BLaER1 treated with 17β-estradiol and CSF1 and Interleukin-3, amounts not matched to agents 10 nM and 100 nM (cell line): ENCODE measurements around the gene STARD5.

ENCODE experiments used
- H3K27ac ChIP-seq, 11 experiments: shearing (Covaris generic); formaldehyde crosslinking; 2 replicates each; pipeline ENCODE4 v1.8.1; 2022
- H3K27me3 ChIP-seq, 11 experiments: shearing (Covaris generic); formaldehyde crosslinking; 2 replicates each; pipeline ENCODE4 v1.8.1; 2022
- H3K36me3 ChIP-seq, 11 experiments: shearing (Covaris generic); formaldehyde crosslinking; 2 replicates each; pipeline ENCODE4 v1.8.1; 2022
- H3K4me1 ChIP-seq, 10 experiments: shearing (Covaris generic); formaldehyde crosslinking; 2 replicates each; pipeline ENCODE4 v1.8.1; 2022
- H3K4me2 ChIP-seq, 11 experiments: shearing (Covaris generic); formaldehyde crosslinking; 2 replicates each; pipeline ENCODE4 v1.8.1; 2022
- H3K4me3 ChIP-seq, 10 experiments: shearing (Covaris generic); formaldehyde crosslinking; 2 replicates each; pipeline ENCODE4 v1.8.1; 2022
- H3K9ac ChIP-seq, 11 experiments: shearing (Covaris generic); formaldehyde crosslinking; 2 replicates each; pipeline ENCODE4 v1.8.1; 2022
- H3K9me3 ChIP-seq, 11 experiments: shearing (Covaris generic); formaldehyde crosslinking; replicated peaks in 1 of 11; 2 replicates each; pipeline ENCODE4 v1.8.1; 2022
- H4K20me1 ChIP-seq, 11 experiments: shearing (Covaris generic); formaldehyde crosslinking; 2 replicates each; pipeline ENCODE4 v1.8.1; 2022
- Cebpa-rat ChIP-seq, 11 experiments: shearing (Covaris generic); IDR thresholded peaks; 2 replicates each; pipeline ENCODE4 v1.8.1; 2022

Gene STARD5

DNA sequence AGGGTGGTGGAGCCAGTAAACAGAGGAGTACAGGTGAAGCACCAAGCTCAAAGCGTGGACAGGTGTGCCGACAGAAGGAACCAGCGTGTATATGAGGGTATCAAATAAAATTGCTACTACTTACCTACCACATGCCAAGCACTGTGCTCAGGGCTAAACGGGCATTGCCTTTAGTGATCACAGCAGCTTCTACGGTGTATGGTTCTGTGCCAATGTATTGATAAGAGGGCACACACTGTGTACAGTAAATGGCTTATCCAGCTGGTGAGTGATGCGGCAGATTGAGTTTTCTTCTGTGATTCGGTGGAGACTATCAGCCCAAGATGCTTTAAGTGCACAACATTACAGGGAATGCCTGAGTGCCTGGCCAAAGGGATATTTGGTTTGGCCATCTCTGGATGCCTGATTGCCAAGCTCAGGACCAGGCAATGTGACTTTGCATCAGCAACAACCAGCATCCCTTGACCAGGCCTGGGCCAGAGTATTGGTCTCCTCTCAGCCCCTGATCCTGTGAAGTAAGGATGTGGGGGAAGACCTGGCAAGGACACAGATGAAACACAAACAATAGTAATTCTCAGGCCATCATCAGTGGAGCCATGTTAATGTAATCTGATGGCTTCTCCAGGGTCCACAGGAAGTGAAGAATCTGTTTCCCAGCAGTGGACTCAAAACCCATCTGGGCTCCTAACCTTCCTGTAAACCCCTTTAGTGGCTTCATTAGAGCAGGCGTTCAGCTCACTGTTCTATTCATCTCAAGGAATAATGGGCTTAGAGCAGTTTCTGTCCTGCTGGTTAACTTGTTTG is 14.1 kb downstream of the STARD5 start:
- Histone ChIP-seq H3K9me3 (no peaks in the 10 kb centered on the region; a peak in 1 of 22 replicates), H3K9ac (no peak overlapping the region), H4K20me1 (peaks cover 0 to 10% (median 0%) of the 10 kb centered on the region in 11 experiments; a peak in 2 of 22 replicates), H3K4me3 (no peak overlapping the region), H3K4me2 (peak overlapping the region in 4 of 11 experiments; percentile 80 to 90 (median 87); a peak in 7 of 22 replicates), H3K4me1 (peaks cover 23 to 75% (median 39%) of the 10 kb centered on the region in 10 experiments), H3K27ac (peak overlapping the region in 2 of 11 experiments; percentile 21 to 88; a peak in 2 of 22 replicates), H3K36me3 (peaks cover 55 to 87% (median 70%) of the 10 kb centered on the region in 11 experiments), H3K27me3 (no peaks in the 10 kb centered on the region)
- TF ChIP-seq Cebpa-rat (IDR thresholded peaks at IDR 0.05) = no peak

DNA sequence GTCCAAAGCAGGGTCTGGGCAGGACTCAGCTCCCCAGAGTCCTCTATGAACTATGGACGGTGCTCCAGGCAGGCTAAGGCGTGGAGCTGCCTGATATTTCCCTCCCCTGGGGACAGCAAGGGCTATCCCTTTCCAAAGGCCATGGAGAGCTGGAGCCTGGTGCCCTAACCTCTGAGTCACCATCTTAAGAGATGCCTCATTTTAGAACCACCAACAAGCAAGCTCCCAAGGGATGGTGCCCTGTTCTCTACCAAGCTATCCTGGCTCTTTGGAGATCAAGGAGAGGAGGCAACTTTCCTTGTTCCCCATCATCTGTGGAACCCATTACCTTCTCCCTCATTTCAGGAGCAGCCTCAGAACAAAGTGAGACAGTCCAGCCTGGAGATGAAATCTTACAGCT is 15.7 kb downstream of the STARD5 start:
- no peaks in the 10 kb centered on the region for H3K27me3 ChIP-seq
- no peak overlapping the region for H3K27ac ChIP-seq
- H3K9me3 ChIP-seq = no peaks in the 10 kb centered on the region; a peak in 1 of 22 replicates
- H4K20me1 ChIP-seq = peaks cover 0 to 10% (median 0%) of the 10 kb centered on the region in 11 experiments; a peak in 2 of 22 replicates
- H3K36me3 ChIP-seq = peaks cover 64 to 91% (median 77%) of the 10 kb centered on the region in 11 experiments
- H3K9ac ChIP-seq = no peak overlapping the region
- no peak overlapping the region for H3K4me2 ChIP-seq
- H3K4me3 ChIP-seq = no peak overlapping the region
- peaks cover 39 to 78% (median 50%) of the 10 kb centered on the region in 10 experiments for H3K4me1 ChIP-seq
- no peak for TF ChIP-seq Cebpa-rat (IDR thresholded peaks at IDR 0.05)

DNA sequence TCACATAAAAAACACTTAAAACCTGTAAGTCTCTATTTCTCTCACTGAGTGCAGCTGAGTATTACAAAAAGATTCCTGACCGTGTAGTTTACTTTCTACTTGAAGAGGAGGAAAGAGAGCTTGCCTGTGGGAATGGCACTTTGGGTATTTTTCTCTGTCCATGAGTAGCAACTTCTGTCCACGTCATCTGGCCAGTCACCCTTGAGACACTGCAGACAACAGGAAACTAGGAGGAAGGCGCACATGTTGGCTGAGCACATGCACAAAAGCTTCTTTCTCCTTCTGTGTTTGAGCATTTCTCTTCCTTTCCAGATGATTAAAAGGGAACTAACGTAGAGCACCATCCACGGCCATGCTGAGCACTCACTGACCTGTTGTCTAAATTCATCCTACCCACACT is 19.7 kb downstream of the STARD5 start:
- Histone ChIP-seq H4K20me1 (peaks cover 0 to 25% (median 0%) of the 10 kb centered on the region in 11 experiments; a peak in 8 of 22 replicates), H3K36me3 (peaks cover 90 to 100% (median 98%) of the 10 kb centered on the region in 11 experiments), H3K27me3 (no peaks in the 10 kb centered on the region), H3K4me2 (peak overlapping the region; percentile 90 to 100 (median 98)), H3K9me3 (peaks cover 0 to 7% (median 0%) of the 10 kb centered on the region in 11 experiments; a peak in 1 of 22 replicates), H3K4me1 (peaks cover 58 to 79% (median 61%) of the 10 kb centered on the region in 10 experiments), H3K9ac (peak overlapping the region in 10 of 11 experiments; percentile 12 to 63 (median 42); a peak in 16 of 22 replicates), H3K4me3 (no peak overlapping the region), H3K27ac (peak overlapping the region; percentile 57 to 75 (median 67); a peak in 21 of 22 replicates)
- TF ChIP-seq Cebpa-rat (IDR thresholded peaks at IDR 0.05) = no peak

DNA sequence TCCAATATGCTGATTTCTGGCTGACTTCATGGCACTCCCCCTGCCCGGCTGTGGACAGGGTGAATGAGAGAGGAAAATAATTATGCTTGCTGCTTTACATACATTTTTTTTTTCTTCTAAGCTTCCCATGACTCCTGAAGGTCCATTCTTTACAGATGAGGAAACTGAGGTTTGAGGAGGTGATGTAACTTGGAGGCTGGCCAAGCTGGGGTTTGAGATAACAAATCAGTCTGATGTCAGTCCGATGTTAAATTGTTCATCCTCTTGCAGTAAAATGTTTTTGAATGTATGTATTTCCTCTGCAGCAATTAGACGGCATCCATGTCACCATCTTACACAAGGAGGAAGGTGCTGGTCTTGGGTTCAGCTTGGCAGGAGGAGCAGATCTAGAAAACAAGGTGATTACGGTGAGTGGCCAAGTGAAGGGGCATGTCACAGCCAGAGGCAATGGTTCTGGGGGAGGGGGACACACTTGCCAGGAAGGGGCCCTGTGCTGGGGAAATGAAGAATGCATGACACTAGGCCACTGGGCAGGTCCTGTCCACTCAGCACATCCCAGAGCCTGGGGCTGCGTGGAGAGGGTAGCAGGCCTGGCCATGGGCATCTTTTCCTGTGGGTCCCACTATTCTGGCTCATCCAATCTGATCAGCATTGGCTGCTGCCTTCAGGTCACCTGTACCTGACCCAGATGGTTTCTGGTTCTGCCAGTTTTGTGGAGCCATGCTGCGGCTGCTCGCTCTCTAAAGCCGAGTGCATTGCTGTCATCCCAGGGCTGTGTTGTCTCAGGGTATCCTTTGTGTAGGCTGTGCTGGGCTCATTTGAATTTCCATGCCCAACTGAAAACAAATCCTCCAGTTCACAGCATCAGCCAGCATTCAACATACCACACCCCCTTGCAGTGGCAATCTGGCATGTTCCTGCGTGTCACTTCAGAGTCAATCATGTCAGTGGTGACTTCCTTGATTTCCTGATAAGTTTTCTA is 20.4 kb downstream of the STARD5 start:
- H3K4me2 ChIP-seq = peak overlapping the region; percentile 90 to 100 (median 98)
- H3K4me1 ChIP-seq = peaks cover 65 to 86% (median 68%) of the 10 kb centered on the region in 10 experiments
- peak overlapping the region in 5 of 10 experiments; percentile 3 to 70 (median 12); a peak in 5 of 20 replicates for H3K4me3 ChIP-seq
- H3K27me3 ChIP-seq = no peaks in the 10 kb centered on the region
- peaks cover 0 to 7% (median 0%) of the 10 kb centered on the region in 11 experiments; a peak in 1 of 22 replicates for H3K9me3 ChIP-seq
- H3K36me3 ChIP-seq = peaks cover 84 to 100% (median 92%) of the 10 kb centered on the region in 11 experiments
- TF ChIP-seq Cebpa-rat (IDR thresholded peaks at IDR 0.05) = no peak
- peak overlapping the region in 10 of 11 experiments; percentile 12 to 63 (median 42); a peak in 15 of 22 replicates for H3K9ac ChIP-seq
- peaks cover 0 to 28% (median 0%) of the 10 kb centered on the region in 11 experiments; a peak in 8 of 22 replicates for H4K20me1 ChIP-seq
- H3K27ac ChIP-seq = peak overlapping the region; percentile 57 to 75 (median 67); a peak in 21 of 22 replicates

DNA sequence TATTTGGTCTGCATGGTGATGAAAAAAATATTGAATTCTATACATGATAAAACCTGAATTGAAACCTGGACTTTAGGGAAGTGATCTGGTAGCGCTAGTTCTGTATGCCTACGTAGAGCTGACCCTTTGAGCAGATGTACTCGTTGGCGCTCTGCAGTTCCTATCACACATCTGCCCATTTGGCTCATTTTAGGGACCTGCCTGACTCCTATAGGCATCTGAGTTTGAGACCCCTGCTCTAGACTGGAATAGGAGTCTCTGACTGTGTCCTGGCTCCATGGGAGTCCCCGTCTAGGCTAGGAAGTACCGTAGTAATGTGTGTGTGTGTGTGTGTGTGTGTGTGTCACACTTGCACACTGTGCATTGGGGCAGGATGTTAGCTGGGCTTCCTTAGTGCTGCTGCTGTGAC is 21.2 kb downstream of the STARD5 start:
- peak overlapping the region in 7 of 11 experiments; percentile 2 to 74 (median 66); a peak in 8 of 22 replicates for H3K27ac ChIP-seq
- no peaks in the 10 kb centered on the region for H3K27me3 ChIP-seq
- peak overlapping the region in 6 of 10 experiments; percentile 6 to 77 (median 28); a peak in 8 of 20 replicates for H3K4me3 ChIP-seq
- no peak for TF ChIP-seq Cebpa-rat (IDR thresholded peaks at IDR 0.05)
- peaks cover 0 to 7% (median 0%) of the 10 kb centered on the region in 11 experiments; a peak in 1 of 22 replicates for H3K9me3 ChIP-seq
- peaks cover 0 to 28% (median 0%) of the 10 kb centered on the region in 11 experiments; a peak in 8 of 22 replicates for H4K20me1 ChIP-seq
- peaks cover 75 to 97% (median 83%) of the 10 kb centered on the region in 11 experiments for H3K36me3 ChIP-seq
- peaks cover 73 to 94% (median 76%) of the 10 kb centered on the region in 10 experiments for H3K4me1 ChIP-seq
- H3K9ac ChIP-seq = peak overlapping the region in 1 of 11 experiments; percentile 3; a peak in 2 of 22 replicates
- H3K4me2 ChIP-seq = peak overlapping the region; percentile 90 to 100 (median 98)

DNA sequence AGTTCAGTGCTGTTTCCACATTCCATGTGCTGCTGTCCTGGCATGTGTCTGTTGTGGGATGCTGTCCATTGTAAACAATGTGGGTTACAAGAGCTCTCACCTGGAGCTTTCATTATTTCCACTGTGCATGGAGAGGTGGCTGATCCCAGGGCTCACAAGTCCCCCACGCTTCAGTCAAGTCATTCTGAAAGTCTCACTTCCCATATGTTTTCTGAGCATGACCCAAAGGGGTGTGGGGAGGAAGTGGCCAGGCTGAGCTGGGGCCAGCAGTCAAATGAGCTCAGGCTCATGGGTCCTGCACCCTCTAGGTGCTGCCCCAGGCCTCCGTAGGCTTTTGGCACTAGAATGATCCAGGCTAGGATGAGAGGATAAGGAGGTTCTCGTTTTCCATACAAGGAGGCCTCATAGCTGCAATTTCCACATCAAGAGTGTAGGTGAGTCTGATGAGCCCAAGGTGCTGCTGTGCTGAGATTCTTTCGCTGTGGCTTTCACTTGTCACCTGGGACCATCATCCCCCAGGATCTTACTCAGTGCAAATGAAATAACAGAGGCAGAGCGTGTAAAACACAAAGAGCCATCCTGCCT is 22.0 kb downstream of the STARD5 start:
- Histone ChIP-seq H4K20me1 (peaks cover 0 to 28% (median 0%) of the 10 kb centered on the region in 11 experiments; a peak in 8 of 22 replicates), H3K27ac (peak overlapping the region; percentile 2 to 74 (median 28); a peak in 16 of 22 replicates), H3K9ac (peak overlapping the region in 2 of 11 experiments; percentile 3 to 42; a peak in 2 of 22 replicates), H3K27me3 (no peaks in the 10 kb centered on the region), H3K36me3 (peaks cover 67 to 89% (median 75%) of the 10 kb centered on the region in 11 experiments), H3K4me1 (peaks cover 81 to 98% (median 84%) of the 10 kb centered on the region in 10 experiments), H3K4me3 (peak overlapping the region in 8 of 10 experiments; percentile 11 to 77 (median 70); a peak in 13 of 20 replicates), H3K9me3 (peaks cover 0 to 7% (median 0%) of the 10 kb centered on the region in 11 experiments; a peak in 1 of 22 replicates), H3K4me2 (peak overlapping the region; percentile 90 to 100 (median 98))
- no peak for TF ChIP-seq Cebpa-rat (IDR thresholded peaks at IDR 0.05)

DNA sequence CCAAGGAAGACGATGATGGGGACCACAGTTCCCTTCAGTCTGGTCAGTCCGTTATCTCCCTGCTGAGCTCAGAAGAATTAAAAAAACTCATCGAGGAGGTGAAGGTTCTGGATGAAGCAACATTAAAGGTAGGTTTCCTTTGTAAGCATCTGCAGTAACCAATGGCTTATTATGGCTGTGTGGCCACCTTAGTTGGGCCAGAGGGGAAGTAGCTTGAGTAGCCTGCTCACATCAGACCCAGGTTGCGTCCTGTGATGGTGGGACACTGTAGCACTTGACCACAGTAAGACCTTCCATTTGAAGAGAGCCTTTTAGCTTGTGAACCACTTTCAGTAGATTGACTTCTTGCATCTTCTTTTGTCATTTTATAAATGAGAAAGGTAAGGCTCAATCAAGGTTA is 22.6 kb downstream of the STARD5 start:
- peaks cover 0 to 27% (median 0%) of the 10 kb centered on the region in 11 experiments; a peak in 8 of 22 replicates for H4K20me1 ChIP-seq
- peak overlapping the region in 7 of 11 experiments; percentile 2 to 74 (median 27); a peak in 8 of 22 replicates for H3K27ac ChIP-seq
- H3K4me2 ChIP-seq = peak overlapping the region; percentile 90 to 100 (median 98)
- H3K4me3 ChIP-seq = peak overlapping the region in 8 of 10 experiments; percentile 59 to 77 (median 70); a peak in 13 of 20 replicates
- TF ChIP-seq Cebpa-rat (IDR thresholded peaks at IDR 0.05) = no peak
- no peak overlapping the region for H3K9ac ChIP-seq
- H3K9me3 ChIP-seq = peaks cover 0 to 7% (median 0%) of the 10 kb centered on the region in 11 experiments; a peak in 1 of 22 replicates
- peaks cover 84 to 96% (median 88%) of the 10 kb centered on the region in 10 experiments for H3K4me1 ChIP-seq
- peaks cover 62 to 83% (median 70%) of the 10 kb centered on the region in 11 experiments for H3K36me3 ChIP-seq
- no peaks in the 10 kb centered on the region for H3K27me3 ChIP-seq
